Panc1 (cell line): ENCODE results near the gene ZNF653. TPM values are rescaled to one million over a fixed set of nuclear protein-coding genes. Genes with fewer than 3 reads are reported as not detected.
"Not testable (repeated sequence)": the region's sequence is repeated elsewhere in the genome, so short reads cannot be mapped to it uniquely, and the experiment has no call there.

ENCODE experiments used
- ATAC-seq: fragments of 200-7000 bp; cut with Tn5 transposase; 2 replicates; pipeline ENCODE4 v1.9.1; 2020; ENCODE audit warnings: mild to moderate bottlenecking, moderate library complexity
- BruUV-seq: library from RNA; stranded (reverse); fragments of 400-500 nt; replicated peaks from 2 replicates; lab custom pipeline; 2021; lab: Mats Ljungman, UMichigan
- CTCF ChIA-PET: fragments of 300-600 bp; sonication (Branson Sonifier 250); formaldehyde crosslinking; loops from one replicate; lab custom pipeline; 2022; ENCODE audit warnings: antibody characterized with exemption; lab: Charles Lee
- POLR2A ChIA-PET: fragments of 300-600 bp; sonication (Branson Sonifier 250); formaldehyde crosslinking; loops from one replicate; lab custom pipeline; 2022; ENCODE audit warnings: antibody characterized with exemption; lab: Charles Lee
- DNase-seq: peaks from one replicate; pipeline ENCODE4 v3.0.0-alpha.2; 2010; ENCODE audit warnings: low read depth, low spot score
- H3K27ac ChIP-seq: 2 replicates; pipeline ENCODE4 v1.5.1; 2011; ENCODE audit warnings: mild to moderate bottlenecking, low read length, inconsistent platforms
- H3K27me3 ChIP-seq: fragments of 200-500 bp; sonication (Bioruptor generic); 2 replicates; pipeline ENCODE4 v1.6.0; 2014; ENCODE audit warnings: low read length, inconsistent platforms; ENCODE audit not compliant: control insufficient read depth, insufficient read depth
- H3K36me3 ChIP-seq: fragments of 200-500 bp; sonication (Bioruptor generic); 2 replicates; pipeline ENCODE4 v1.5.1; 2014; ENCODE audit warnings: inconsistent platforms, mild to moderate bottlenecking, low read length, moderate library complexity; ENCODE audit not compliant: control insufficient read depth, insufficient read depth
- H3K4me1 ChIP-seq: 2 replicates; pipeline ENCODE4 v1.5.1; 2011; ENCODE audit warnings: inconsistent platforms, mild to moderate bottlenecking, low read length, moderate library complexity; ENCODE audit not compliant: control insufficient read depth, insufficient read depth
- H3K4me3 ChIP-seq, 2 experiments: 2 replicates each; pipeline ENCODE4 v1.5.1; 2011 to 2012; ENCODE audit warnings: low read depth in 2 of 2, low read length in 2 of 2, mild to moderate bottlenecking in 2 of 2, inconsistent platforms in 1 of 2, moderate library complexity in 1 of 2
- H3K9me3 ChIP-seq: fragments of 200-500 bp; sonication (Bioruptor generic); 2 replicates; pipeline ENCODE4 v1.5.1; 2014; ENCODE audit warnings: low read depth, mild to moderate bottlenecking, inconsistent platforms, low read length, moderate library complexity; ENCODE audit not compliant: control insufficient read depth, insufficient read depth
- POLR2AphosphoS5 ChIP-seq: IDR thresholded peaks from 2 replicates; pipeline ENCODE4 v1.6.1; 2012; ENCODE audit warnings: mild to moderate bottlenecking, low read depth, low read length, moderate library complexity
- SIN3A ChIP-seq: IDR thresholded peaks from 2 replicates; pipeline ENCODE4 v1.6.1; 2012; ENCODE audit warnings: low read depth, mild to moderate bottlenecking, low read length, moderate library complexity, borderline replicate concordance; ENCODE audit not compliant: insufficient read depth
- TCF7L2 ChIP-seq: IDR thresholded peaks from 2 replicates; pipeline ENCODE4 v1.6.1; 2011; ENCODE audit warnings: mild to moderate bottlenecking, low read depth, low read length, inconsistent platforms
- in situ Hi-C: cut with HindIII; loops from 2 replicates; pipeline ENCODE4 v1.10.0; 2016; ENCODE audit warnings: low sequenced_read_pairs, low pct_unique_long_range_greater_than_20kb
- intact Hi-C: fragments of 100-400 bp; cut with micrococcal nuclease; formaldehyde crosslinking; loops from one replicate; pipeline ENCODE4 v1.10.0; 2022; ENCODE audit not compliant: unreplicated experiment
- total RNA-seq: library from RNA; stranded (reverse); gene quantifications from one replicate; pipeline ENCODE4 v1.2.1, GENCODE V29; 2021; ENCODE audit not compliant: unreplicated experiment
- TF ChIP-seq, protein P1 (sequence below): fragments of 450-650 bp; IDR thresholded peaks from 2 replicates; pipeline ENCODE4 v1.5.1; 2017; ENCODE audit warnings: mild to moderate bottlenecking
- TF ChIP-seq, protein P2 (sequence below), 2 experiments: IDR thresholded peaks; 2 replicates each; pipeline ENCODE4 v1.6.1; 2011 to 2012; ENCODE audit warnings: low read depth in 2 of 2, control low read depth in 1 of 2, low read length in 1 of 2, mild to moderate bottlenecking in 1 of 2, moderate library complexity in 1 of 2; ENCODE audit not compliant: insufficient read depth in 1 of 2

Gene ZNF653
- total RNA-seq, 1 experiment from 2014 or later = 10.4 TPM

DNA sequence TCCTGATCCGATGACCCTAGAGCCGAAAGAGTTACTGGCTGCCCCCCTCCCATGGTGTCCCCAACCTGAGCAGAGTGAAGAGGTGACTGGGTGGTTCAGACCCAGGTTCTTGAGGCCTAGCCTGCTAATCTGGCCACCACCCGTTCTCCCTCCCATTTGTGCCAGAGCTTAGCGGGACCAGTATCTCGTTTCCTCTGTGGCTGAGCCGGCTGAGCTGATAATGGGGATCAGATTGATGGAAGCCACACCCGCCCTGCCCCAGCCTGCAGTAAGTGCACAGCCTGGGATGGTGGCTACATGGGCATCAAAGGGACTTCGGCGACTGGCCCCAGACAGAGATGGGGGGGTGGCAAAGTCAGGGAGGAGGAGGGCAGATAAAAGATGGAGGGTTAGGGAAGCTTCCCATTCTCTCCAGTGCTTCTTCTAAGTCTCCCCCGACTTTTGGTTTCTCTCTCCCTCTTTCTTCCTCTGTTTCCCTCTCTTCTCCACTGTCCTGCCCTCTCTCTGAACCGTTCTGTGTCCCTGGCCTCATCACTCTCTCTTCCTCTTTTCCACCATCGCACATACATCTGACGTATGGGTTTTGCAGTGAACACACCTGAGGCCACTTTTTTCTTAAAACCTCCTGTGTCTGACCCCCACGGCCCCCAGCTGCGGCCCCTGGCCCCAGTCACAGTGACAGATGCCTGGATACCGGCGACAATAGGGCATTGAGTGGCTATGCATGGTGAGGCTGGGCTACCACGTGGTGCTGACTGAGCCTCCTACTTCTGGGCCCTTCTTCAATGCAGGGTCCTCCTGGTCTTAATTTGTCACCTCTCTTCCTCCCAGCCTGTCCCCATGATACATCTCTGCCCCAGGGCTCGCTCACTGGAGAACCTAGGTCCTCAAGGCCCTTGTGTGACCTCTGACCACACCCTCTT is 27.2 kb downstream of the ZNF653 start:
- CTCF ChIA-PET = no interaction called here

DNA sequence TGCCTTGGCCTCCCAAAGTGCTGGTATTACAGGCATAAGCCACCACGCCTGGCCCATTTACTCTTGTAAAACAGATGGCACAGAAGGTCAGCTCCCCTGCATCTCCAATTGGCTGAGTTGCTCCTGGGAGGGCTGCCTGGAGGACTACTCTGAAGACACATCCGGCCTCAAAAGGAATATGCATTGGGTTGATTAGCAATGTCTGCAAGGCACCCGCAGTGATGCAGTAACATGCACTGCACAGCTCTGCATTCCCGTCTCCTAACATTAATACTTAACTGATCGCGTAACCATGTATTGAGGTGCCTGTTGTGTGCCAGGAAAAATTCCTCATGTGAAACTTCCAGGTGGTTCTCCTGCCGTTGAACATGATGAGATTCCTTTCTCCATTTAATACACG is 29.8 kb downstream of the ZNF653 start:
- H3K27me3 ChIP-seq = no peaks in the 10 kb centered on the region
- no TSS peak for BruUV-seq
- in situ Hi-C loops = no loop called here
- intact Hi-C loops = no loop called here
- ChIA-PET POLR2A (no interaction called here), CTCF (no interaction called here)
- H3K36me3 ChIP-seq = no peaks in the 10 kb centered on the region
- no peaks in the 10 kb centered on the region for H3K9me3 ChIP-seq
- DNase-seq (no peak), ATAC-seq (no peak)
- H3K27ac ChIP-seq = no peak overlapping the region
- TF ChIP-seq, protein P1, sequence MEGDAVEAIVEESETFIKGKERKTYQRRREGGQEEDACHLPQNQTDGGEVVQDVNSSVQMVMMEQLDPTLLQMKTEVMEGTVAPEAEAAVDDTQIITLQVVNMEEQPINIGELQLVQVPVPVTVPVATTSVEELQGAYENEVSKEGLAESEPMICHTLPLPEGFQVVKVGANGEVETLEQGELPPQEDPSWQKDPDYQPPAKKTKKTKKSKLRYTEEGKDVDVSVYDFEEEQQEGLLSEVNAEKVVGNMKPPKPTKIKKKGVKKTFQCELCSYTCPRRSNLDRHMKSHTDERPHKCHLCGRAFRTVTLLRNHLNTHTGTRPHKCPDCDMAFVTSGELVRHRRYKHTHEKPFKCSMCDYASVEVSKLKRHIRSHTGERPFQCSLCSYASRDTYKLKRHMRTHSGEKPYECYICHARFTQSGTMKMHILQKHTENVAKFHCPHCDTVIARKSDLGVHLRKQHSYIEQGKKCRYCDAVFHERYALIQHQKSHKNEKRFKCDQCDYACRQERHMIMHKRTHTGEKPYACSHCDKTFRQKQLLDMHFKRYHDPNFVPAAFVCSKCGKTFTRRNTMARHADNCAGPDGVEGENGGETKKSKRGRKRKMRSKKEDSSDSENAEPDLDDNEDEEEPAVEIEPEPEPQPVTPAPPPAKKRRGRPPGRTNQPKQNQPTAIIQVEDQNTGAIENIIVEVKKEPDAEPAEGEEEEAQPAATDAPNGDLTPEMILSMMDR = no peak
- TF ChIP-seq SIN3A (no peak), TCF7L2 (no peak), POLR2AphosphoS5 (no peak)
- TF ChIP-seq, protein P2, sequence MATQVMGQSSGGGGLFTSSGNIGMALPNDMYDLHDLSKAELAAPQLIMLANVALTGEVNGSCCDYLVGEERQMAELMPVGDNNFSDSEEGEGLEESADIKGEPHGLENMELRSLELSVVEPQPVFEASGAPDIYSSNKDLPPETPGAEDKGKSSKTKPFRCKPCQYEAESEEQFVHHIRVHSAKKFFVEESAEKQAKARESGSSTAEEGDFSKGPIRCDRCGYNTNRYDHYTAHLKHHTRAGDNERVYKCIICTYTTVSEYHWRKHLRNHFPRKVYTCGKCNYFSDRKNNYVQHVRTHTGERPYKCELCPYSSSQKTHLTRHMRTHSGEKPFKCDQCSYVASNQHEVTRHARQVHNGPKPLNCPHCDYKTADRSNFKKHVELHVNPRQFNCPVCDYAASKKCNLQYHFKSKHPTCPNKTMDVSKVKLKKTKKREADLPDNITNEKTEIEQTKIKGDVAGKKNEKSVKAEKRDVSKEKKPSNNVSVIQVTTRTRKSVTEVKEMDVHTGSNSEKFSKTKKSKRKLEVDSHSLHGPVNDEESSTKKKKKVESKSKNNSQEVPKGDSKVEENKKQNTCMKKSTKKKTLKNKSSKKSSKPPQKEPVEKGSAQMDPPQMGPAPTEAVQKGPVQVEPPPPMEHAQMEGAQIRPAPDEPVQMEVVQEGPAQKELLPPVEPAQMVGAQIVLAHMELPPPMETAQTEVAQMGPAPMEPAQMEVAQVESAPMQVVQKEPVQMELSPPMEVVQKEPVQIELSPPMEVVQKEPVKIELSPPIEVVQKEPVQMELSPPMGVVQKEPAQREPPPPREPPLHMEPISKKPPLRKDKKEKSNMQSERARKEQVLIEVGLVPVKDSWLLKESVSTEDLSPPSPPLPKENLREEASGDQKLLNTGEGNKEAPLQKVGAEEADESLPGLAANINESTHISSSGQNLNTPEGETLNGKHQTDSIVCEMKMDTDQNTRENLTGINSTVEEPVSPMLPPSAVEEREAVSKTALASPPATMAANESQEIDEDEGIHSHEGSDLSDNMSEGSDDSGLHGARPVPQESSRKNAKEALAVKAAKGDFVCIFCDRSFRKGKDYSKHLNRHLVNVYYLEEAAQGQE (IDR thresholded peaks at IDR 0.05; ENCODE audit: insufficient read depth in 1 of 2, low read depth in 2 of 2, low read length in 1 of 2) = no peak
- H3K4me3 ChIP-seq = no peak overlapping the region
- no peaks in the 10 kb centered on the region for H3K4me1 ChIP-seq

More for the DNA sequence above, 27.2 kb downstream of the ZNF653 start:
- BruUV-seq = no TSS peak
- H3K4me3 ChIP-seq = no peak overlapping the region
- POLR2A ChIA-PET = no interaction called here
- intact Hi-C loops = no loop called here
- H3K27me3 ChIP-seq = no peaks in the 10 kb centered on the region
- ATAC-seq = no peak
- no peaks in the 10 kb centered on the region for H3K9me3 ChIP-seq
- no peaks in the 10 kb centered on the region for H3K4me1 ChIP-seq
- no peak for TF ChIP-seq POLR2AphosphoS5
- TF ChIP-seq, protein P2 (IDR thresholded peaks at IDR 0.05; ENCODE audit: insufficient read depth in 1 of 2, low read depth in 2 of 2, low read length in 1 of 2) = no peak
- TF ChIP-seq, protein P1 = no peak
- no peak for TF ChIP-seq SIN3A
- no peak for TF ChIP-seq TCF7L2
- H3K36me3 ChIP-seq = no peaks in the 10 kb centered on the region
- no peak overlapping the region for H3K27ac ChIP-seq
- no peak for DNase-seq
- in situ Hi-C loops = no loop called here

DNA sequence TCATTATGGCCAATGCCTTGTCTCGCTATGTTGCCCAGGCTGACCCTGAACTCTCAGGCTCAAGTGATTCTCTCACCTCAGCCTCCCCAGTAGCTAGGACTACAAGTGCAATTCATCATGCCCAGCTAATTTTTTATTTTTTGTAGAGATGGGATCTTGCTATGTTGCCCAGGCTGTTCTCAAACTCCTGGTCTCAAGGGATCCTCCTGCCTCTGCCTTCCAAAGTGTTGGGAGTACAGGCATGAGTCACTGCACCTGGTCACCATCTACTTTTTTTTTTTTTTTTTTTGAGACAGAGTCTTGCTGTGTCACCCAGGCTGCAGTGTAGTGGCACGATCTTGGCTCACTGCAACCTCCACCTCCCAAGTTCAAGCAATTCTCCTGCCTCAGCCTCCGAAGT is 30.3 kb downstream of the ZNF653 start:
- intact Hi-C loops = not testable (repeated sequence)

More for the DNA sequence above, 30.3 kb downstream of the ZNF653 start:
- DNase-seq, CTCF ChIA-PET, BruUV-seq, H3K9me3 ChIP-seq, H3K27me3 ChIP-seq, H3K4me1 ChIP-seq, H3K27ac ChIP-seq, H3K4me3 ChIP-seq, ATAC-seq, POLR2A ChIA-PET, in situ Hi-C loops, H3K36me3 ChIP-seq: not testable (repeated sequence)
